HepG2 (cell line): ENCODE results near the gene HOXD3. TPM values are rescaled to one million over a fixed set of nuclear protein-coding genes. Genes with fewer than 3 reads are reported as not detected.

Experiments used
- ATAC-seq: fragments of 200-7000 bp; cut with Tn5 transposase; 3 replicates; pipeline ENCODE4 v1.9.1; 2020; ENCODE audit warnings: mild to moderate bottlenecking, moderate library complexity
- BruUV-seq: library from RNA; stranded (reverse); fragments of 400-500 nt; replicated peaks from 2 replicates; lab custom pipeline; 2021; lab: Mats Ljungman, UMichigan
- CTCF ChIA-PET: fragments of 300-600 bp; formaldehyde crosslinking; extraction: SDS; loops from one replicate; lab custom pipeline; 2021; ENCODE audit warnings: low total read pairs, inconsistent platforms, low intra/inter-chr PET ratio; lab: Yijun Ruan, JAX
- POLR2A ChIA-PET: fragments of 350-600 bp; sonication (Branson Sonifier 250); formaldehyde crosslinking; loops from one replicate; lab custom pipeline; 2020; ENCODE audit warnings: antibody characterized with exemption, inconsistent platforms; lab: Yijun Ruan, JAX
- DNase-seq: peaks from one replicate; pipeline ENCODE4 v3.0.0-alpha.2; 2015; ENCODE audit warnings: low spot score
- FAIRE-seq: peaks from 3 replicates; lab custom pipeline; 2011; peaks lifted over from hg19 to GRCh38; lab: Jason Lieb, UNC
- H2AFZ ChIP-seq: one replicate; pipeline ENCODE4 v1.6.1; 2011; ENCODE audit warnings: low read length, inconsistent platforms
- H3K27ac ChIP-seq: fragments of 300-600 bp; 3 replicates; pipeline ENCODE4 v1.8.0; 2011; ENCODE audit warnings: mixed run types, mild to moderate bottlenecking, mixed read lengths, low read length, inconsistent platforms; ENCODE audit not compliant: insufficient read depth; ENCODE audit errors: extremely low read length
- H3K27me3 ChIP-seq, 2 experiments: fragments of 200-600 bp in 1 of 2; 2 replicates in 1 of 2; 3 replicates in 1 of 2; pipeline versions ENCODE4 v1.6.0 to v1.8.0; 2011; ENCODE audit warnings: low read length in 2 of 2, mild to moderate bottlenecking in 2 of 2, moderate library complexity in 2 of 2, inconsistent platforms in 1 of 2; ENCODE audit not compliant: insufficient read depth in 2 of 2, control insufficient read depth in 1 of 2
- H3K36me3 ChIP-seq, 2 experiments: fragments of 200-600 bp in 1 of 2; replicated peaks in 1 of 2; 2 replicates in 1 of 2; 3 replicates in 1 of 2; pipeline versions ENCODE4 v1.5.1 to v1.8.0; 2011; ENCODE audit warnings: low read length in 2 of 2, inconsistent platforms in 1 of 2; ENCODE audit not compliant: insufficient read depth in 2 of 2, control insufficient read depth in 1 of 2
- H3K4me1 ChIP-seq: 2 replicates; pipeline ENCODE4 v1.5.1; 2012; ENCODE audit warnings: low read length, inconsistent platforms; ENCODE audit not compliant: insufficient read depth
- H3K4me2 ChIP-seq: 2 replicates; pipeline ENCODE4 v1.6.0; 2011; ENCODE audit warnings: low read depth, low read length, inconsistent platforms
- H3K4me3 ChIP-seq, 3 experiments: fragments of 200-600 bp in 1 of 3; sonication (generic), shearing (Covaris generic) in 1 of 3; replicated peaks in 1 of 3; 2 replicates each; pipeline ENCODE4 v1.5.1; 2011 to 2016; ENCODE audit warnings: low read length in 3 of 3, inconsistent platforms in 2 of 3, low read depth in 2 of 3, mild to moderate bottlenecking in 2 of 3, control low read depth in 1 of 3, mixed read lengths in 1 of 3; ENCODE audit not compliant: insufficient read depth in 1 of 3
- H3K79me2 ChIP-seq: one replicate; pipeline ENCODE4 v1.6.1; 2011; ENCODE audit warnings: low read length, inconsistent platforms; ENCODE audit not compliant: insufficient read depth
- H3K9ac ChIP-seq: 2 replicates; pipeline ENCODE4 v1.6.0; 2011; ENCODE audit warnings: mild to moderate bottlenecking, low read depth, low read length, inconsistent platforms; ENCODE audit not compliant: insufficient read depth
- H3K9me3 ChIP-seq: 2 replicates; pipeline ENCODE4 v1.5.1; 2012; ENCODE audit warnings: mild to moderate bottlenecking, low read length
- H4K20me1 ChIP-seq: 2 replicates; pipeline ENCODE4 v1.6.0; 2011; ENCODE audit warnings: inconsistent platforms, mild to moderate bottlenecking, low read length, moderate library complexity; ENCODE audit not compliant: insufficient read depth
- EEA1 ChIP-seq: sonication (generic); formaldehyde crosslinking; IDR thresholded peaks from 2 replicates; pipeline ENCODE4 v1.5.1; 2020; ENCODE audit warnings: mild to moderate bottlenecking, missing genetic modification reagents, borderline replicate concordance
- GABPA ChIP-seq, 2 experiments: IDR thresholded peaks; 2 replicates each; pipeline ENCODE4 v1.6.1; 2011 to 2016; ENCODE audit warnings: low read depth in 2 of 2, low read length in 1 of 2, missing biosample characterization in 1 of 2, missing genetic modification characterization in 1 of 2
- MBNL3 ChIP-seq: fragments of 250-450 bp; sonication (Bioruptor Pico); conservative IDR thresholded peaks from 2 replicates; pipeline ENCODE4 v1.8.0; 2022; ENCODE audit warnings: mild to moderate bottlenecking, inconsistent platforms
- MTERF4 ChIP-seq: sonication (generic); formaldehyde crosslinking; IDR thresholded peaks from 2 replicates; pipeline ENCODE4 v1.8.0; 2023; ENCODE audit warnings: mild to moderate bottlenecking, missing genetic modification reagents
- POLR2A ChIP-seq, 2 experiments: IDR thresholded peaks; 2 replicates each; pipeline ENCODE4 v1.6.1; 2011; ENCODE audit warnings: low read depth in 2 of 2, low read length in 2 of 2, mild to moderate bottlenecking in 1 of 2, moderate library complexity in 1 of 2; ENCODE audit not compliant: insufficient read depth in 1 of 2
- TMF1 ChIP-seq: sonication (generic); formaldehyde crosslinking; IDR thresholded peaks from 2 replicates; pipeline ENCODE4 v1.8.1; 2022; ENCODE audit warnings: low read depth, missing genetic modification reagents
- U2AF1 ChIP-seq: fragments of 200-400 bp; formaldehyde crosslinking; optimal IDR thresholded peaks from 2 replicates; pipeline ENCODE3; 2017; ENCODE audit warnings: mild to moderate bottlenecking, low read depth, low read length
- ZNF691 ChIP-seq: sonication (generic); formaldehyde crosslinking; IDR thresholded peaks from 2 replicates; pipeline ENCODE4 v1.4.0; 2020; ENCODE audit warnings: missing genetic modification reagents, low read depth, mild to moderate bottlenecking, borderline replicate concordance
- ZNF772 ChIP-seq: sonication (generic); formaldehyde crosslinking; IDR thresholded peaks from 2 replicates; pipeline ENCODE4 v1.5.0; 2020; ENCODE audit warnings: mild to moderate bottlenecking, missing genetic modification reagents
- WGBS: methylation state at CpG from one replicate; pipeline ENCODE4 v1.1.6; 2017; ENCODE audit warnings: low lambda C conversion rate; 5-methylcytosine and 5-hydroxymethylcytosine counted together
- in situ Hi-C: cut with HindIII; loops from 2 replicates; pipeline ENCODE4 v1.10.0; 2017; ENCODE audit warnings: low pct_unique_long_range_greater_than_20kb; ENCODE audit not compliant: extremely low pct_ligation_motif_present
- intact Hi-C: fragments of 100-400 bp; cut with micrococcal nuclease; formaldehyde crosslinking; loops from one replicate; pipeline ENCODE4 v1.10.0; 2022; ENCODE audit not compliant: unreplicated experiment
- polyA plus RNA-seq, 8 experiments: library from polyadenylated mRNA; depleted of rRNA in 3 of 8; stranded (reverse) in 7 of 8; unstranded in 1 of 8; fragments of >200 nt; fragmentation: Illumina TruSeq in 4 of 8; extraction: Trizol in 4 of 8; gene quantifications; 2 replicates each; pipeline versions ENCODE4 v1.2.1 to v1.2.3, GENCODE V29; 2011 to 2016; ENCODE audit warnings: low read depth in 4 of 8, missing spikeins in 1 of 8, mixed read lengths in 1 of 8; ENCODE audit not compliant: insufficient read depth in 1 of 8
- total RNA-seq, 5 experiments: library from RNA; depleted of rRNA; stranded (reverse); fragments of >200 nt; fragmentation: Illumina TruSeq; extraction: Trizol; gene quantifications; 2 replicates each; pipeline ENCODE4 v1.2.3, GENCODE V29; 2016; ENCODE audit warnings: low read depth in 1 of 5
- TF ChIP-seq, protein P1 (sequence below): IDR thresholded peaks from 2 replicates; pipeline ENCODE4 v1.6.1; 2016; ENCODE audit warnings: low read depth, missing genetic modification reagents, missing compliant biosample characterization
- TF ChIP-seq, protein P2 (sequence below), 2 experiments: fragments of 450-650 bp in 1 of 2; sonication (generic) in 1 of 2; formaldehyde crosslinking; IDR thresholded peaks; 2 replicates each; pipeline versions ENCODE4 v1.5.0 to v1.8.0; 2020 to 2022; ENCODE audit warnings: mild to moderate bottlenecking in 1 of 2, missing genetic modification reagents in 1 of 2
- TF ChIP-seq, protein P3 (sequence below): sonication (generic); formaldehyde crosslinking; IDR thresholded peaks from 2 replicates; pipeline ENCODE4 v1.8.1; 2023; ENCODE audit warnings: mild to moderate bottlenecking, moderate library complexity, missing genetic modification reagents

The HOXD3 gene
- total and polyA plus RNA-seq, 2 of the 13 experiments (the other 11 are each of a cell fraction or from before 2014, with no cell fraction given), result 0.05 to 0.09 TPM

GRCh38 chr2:176175709-176176607 lies 18.9 kb downstream of the HOXD3 start:
- H3K4me2 ChIP-seq, result no peak overlapping the region
- no peak for DNase-seq
- no peaks in the 10 kb centered on the region for H4K20me1 ChIP-seq
- POLR2A ChIA-PET, result interaction anchor here (4.4 kb wide), 1 partner anchor 11 kb away, joined by 21 read pairs; the partner anchor contains the start of gene HOXD1
- CTCF ChIA-PET, result no interaction called here
- no peak for TF ChIP-seq POLR2A (IDR thresholded peaks at IDR 0.05; ENCODE audit: insufficient read depth in 1 of 2, low read depth in 2 of 2, low read length in 2 of 2)
- no peak for TF ChIP-seq MBNL3 (CRISPR knock-in tag)
- TF ChIP-seq, protein P1, sequence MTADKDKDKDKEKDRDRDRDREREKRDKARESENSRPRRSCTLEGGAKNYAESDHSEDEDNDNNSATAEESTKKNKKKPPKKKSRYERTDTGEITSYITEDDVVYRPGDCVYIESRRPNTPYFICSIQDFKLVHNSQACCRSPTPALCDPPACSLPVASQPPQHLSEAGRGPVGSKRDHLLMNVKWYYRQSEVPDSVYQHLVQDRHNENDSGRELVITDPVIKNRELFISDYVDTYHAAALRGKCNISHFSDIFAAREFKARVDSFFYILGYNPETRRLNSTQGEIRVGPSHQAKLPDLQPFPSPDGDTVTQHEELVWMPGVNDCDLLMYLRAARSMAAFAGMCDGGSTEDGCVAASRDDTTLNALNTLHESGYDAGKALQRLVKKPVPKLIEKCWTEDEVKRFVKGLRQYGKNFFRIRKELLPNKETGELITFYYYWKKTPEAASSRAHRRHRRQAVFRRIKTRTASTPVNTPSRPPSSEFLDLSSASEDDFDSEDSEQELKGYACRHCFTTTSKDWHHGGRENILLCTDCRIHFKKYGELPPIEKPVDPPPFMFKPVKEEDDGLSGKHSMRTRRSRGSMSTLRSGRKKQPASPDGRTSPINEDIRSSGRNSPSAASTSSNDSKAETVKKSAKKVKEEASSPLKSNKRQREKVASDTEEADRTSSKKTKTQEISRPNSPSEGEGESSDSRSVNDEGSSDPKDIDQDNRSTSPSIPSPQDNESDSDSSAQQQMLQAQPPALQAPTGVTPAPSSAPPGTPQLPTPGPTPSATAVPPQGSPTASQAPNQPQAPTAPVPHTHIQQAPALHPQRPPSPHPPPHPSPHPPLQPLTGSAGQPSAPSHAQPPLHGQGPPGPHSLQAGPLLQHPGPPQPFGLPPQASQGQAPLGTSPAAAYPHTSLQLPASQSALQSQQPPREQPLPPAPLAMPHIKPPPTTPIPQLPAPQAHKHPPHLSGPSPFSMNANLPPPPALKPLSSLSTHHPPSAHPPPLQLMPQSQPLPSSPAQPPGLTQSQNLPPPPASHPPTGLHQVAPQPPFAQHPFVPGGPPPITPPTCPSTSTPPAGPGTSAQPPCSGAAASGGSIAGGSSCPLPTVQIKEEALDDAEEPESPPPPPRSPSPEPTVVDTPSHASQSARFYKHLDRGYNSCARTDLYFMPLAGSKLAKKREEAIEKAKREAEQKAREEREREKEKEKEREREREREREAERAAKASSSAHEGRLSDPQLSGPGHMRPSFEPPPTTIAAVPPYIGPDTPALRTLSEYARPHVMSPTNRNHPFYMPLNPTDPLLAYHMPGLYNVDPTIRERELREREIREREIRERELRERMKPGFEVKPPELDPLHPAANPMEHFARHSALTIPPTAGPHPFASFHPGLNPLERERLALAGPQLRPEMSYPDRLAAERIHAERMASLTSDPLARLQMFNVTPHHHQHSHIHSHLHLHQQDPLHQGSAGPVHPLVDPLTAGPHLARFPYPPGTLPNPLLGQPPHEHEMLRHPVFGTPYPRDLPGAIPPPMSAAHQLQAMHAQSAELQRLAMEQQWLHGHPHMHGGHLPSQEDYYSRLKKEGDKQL (CRISPR knock-in tag), result no peak
- no peak for TF ChIP-seq ZNF691
- no peak for TF ChIP-seq EEA1
- TF ChIP-seq, protein P2, sequence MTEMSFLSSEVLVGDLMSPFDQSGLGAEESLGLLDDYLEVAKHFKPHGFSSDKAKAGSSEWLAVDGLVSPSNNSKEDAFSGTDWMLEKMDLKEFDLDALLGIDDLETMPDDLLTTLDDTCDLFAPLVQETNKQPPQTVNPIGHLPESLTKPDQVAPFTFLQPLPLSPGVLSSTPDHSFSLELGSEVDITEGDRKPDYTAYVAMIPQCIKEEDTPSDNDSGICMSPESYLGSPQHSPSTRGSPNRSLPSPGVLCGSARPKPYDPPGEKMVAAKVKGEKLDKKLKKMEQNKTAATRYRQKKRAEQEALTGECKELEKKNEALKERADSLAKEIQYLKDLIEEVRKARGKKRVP (CRISPR knock-in tag; IDR thresholded peaks at IDR 0.05), result no peak
- TF ChIP-seq, protein P3, sequence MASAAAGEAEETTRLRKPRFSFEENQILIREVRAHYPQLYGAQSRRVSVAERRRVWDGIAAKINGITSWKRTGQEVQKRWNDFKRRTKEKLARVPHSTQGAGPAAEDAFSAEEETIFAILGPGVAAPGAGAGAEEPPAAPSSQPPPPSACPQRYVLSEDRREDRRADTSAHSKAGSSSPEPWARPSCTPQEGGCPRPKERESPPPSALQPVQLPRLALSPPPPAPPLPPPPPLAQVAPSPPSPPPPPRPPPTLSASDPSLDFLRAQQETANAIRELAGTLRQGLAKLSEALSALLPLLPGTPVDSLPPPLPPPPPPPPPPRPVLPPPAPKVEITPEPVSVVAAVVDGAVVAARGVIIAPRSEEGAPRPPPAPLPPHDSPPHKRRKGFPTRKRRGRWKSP, result no peak
- TF ChIP-seq GABPA (IDR thresholded peaks at IDR 0.05; ENCODE audit: low read depth, low read length), result no peak
- TF ChIP-seq GABPA (CRISPR knock-in tag; IDR thresholded peaks at IDR 0.05; ENCODE audit: low read depth), result no peak
- no peak for TF ChIP-seq MTERF4 (CRISPR knock-in tag)
- no peak for TF ChIP-seq TMF1 (CRISPR knock-in tag)
- no peak for TF ChIP-seq ZNF772 (CRISPR knock-in tag)
- no peak for TF ChIP-seq U2AF1
- H2AFZ ChIP-seq, result no peak overlapping the region
- WGBS, result 75% methylated on average over 7 of the region's 7 CpGs
- H3K4me3 ChIP-seq, result no peak overlapping the region
- intact Hi-C loops, result no loop called here
- H3K36me3 ChIP-seq, result peaks cover 2 to 39% of the 10 kb centered on the region in 2 experiments
- no peaks in the 10 kb centered on the region for H3K9me3 ChIP-seq
- H3K9ac ChIP-seq, result no peak overlapping the region
- peaks cover 4% of the 10 kb centered on the region for H3K79me2 ChIP-seq
- no peak for FAIRE-seq
- no peaks in the 10 kb centered on the region; a peak in 2 of 5 replicates for H3K27me3 ChIP-seq
- BruUV-seq, result TSS peak; percentile 29
- H3K27ac ChIP-seq, result no peak overlapping the region
- peaks cover 38% of the 10 kb centered on the region for H3K4me1 ChIP-seq
- in situ Hi-C loops, result no loop called here
- ATAC-seq, result no peak
